ENCODE measurements around the gene FAM89B.

DNA sequence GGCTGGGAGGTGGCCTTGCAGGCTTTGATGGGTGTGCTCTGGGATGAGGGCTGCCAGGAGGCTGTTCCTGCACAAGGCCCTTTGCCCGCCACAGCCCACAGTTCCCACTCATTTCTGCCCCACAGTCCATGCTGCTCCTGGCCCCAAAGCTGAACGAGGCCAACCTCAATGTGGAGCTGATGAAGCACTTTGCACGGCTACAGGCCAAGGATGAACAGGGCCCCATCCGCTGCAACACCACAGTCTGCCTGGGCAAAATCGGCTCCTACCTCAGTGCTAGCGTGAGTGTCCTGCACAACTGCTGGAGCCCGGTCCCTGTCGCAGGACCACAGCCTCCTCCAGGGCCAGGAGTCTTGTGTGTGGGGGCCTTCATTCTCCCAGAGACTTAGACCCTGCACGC is 37.2 kb upstream of the FAM89B start:
- TF ChIP-seq POLR2AphosphoS5 (IDR thresholded peaks at IDR 0.05) (no peak), SMC3 (conservative IDR thresholded peaks at IDR 0.05; ENCODE audit: poor library complexity) (no peak), CTCF (IDR thresholded peaks at IDR 0.05; ENCODE audit: poor library complexity, severe bottlenecking) (no peak), TAF1 (IDR thresholded peaks at IDR 0.05; ENCODE audit: low read depth) (no peak), REST (IDR thresholded peaks at IDR 0.05; ENCODE audit: borderline replicate concordance) (no peak), EP300 (conservative IDR thresholded peaks at IDR 0.05; ENCODE audit: poor library complexity, severe bottlenecking) (no peak), EZH2 (IDR thresholded peaks at IDR 0.05; ENCODE audit: borderline replicate concordance, insufficient read depth, low read length, poor library complexity, severe bottlenecking) (no peak)

Data from neural cell (in vitro differentiated cells).